Sciatic nerve (tissue), 2 donors: ENCODE data around the gene KRTAP4-16. TPM values are rescaled to one million over a fixed set of nuclear protein-coding genes. Genes with fewer than 3 reads are reported as not detected.
"Not testable (repeated sequence)": the region's sequence is repeated elsewhere in the genome, so short reads cannot be mapped to it uniquely, and the experiment has no call there.

Source experiments
- ATAC-seq: fragments of 200-7000 bp; cut with Tn5 transposase; one replicate; pipeline ENCODE4 v1.9.1; 2020; ENCODE audit warnings: mild to moderate bottlenecking, moderate library complexity
- DNase-seq: peaks from one replicate; pipeline ENCODE4 v3.0.0-alpha.2; 2020; ENCODE audit warnings: low spot score
- intact Hi-C: fragments of 100-400 bp; cut with DNase I; formaldehyde crosslinking; loops from one replicate; pipeline ENCODE4 v1.14.2; 2022
- total RNA-seq: library from RNA; stranded (reverse); fragmentation: NEBNext Ultra II Directional; extraction: Animal tissue kit (Norgen Biotek cat#: 25700); gene quantifications from one replicate; pipeline ENCODE4 v1.2.1, GENCODE V29; 2021
- donor health status: DM: no; HTN: no; CAD: no.
- donor health status: DM: no; HTN: no; CAD: no.

KRTAP4-16 gene
- total RNA-seq, result not detected

- ATAC-seq, result no peak
- intact Hi-C loops, result no loop called here
- no peak for DNase-seq
Observed at GRCh38 chr17:41101586-41102259, at the start of gene KRTAP4-16. Gene KRTAP4-16 (minus strand): TSS chr17:41102209. CDS start chr17:41102209, 0 bp downstream.

GRCh38 chr17:41151525-41151924 lies 49.5 kb upstream of the KRTAP4-16 start:
- intact Hi-C loops, result no loop called here
- DNase-seq (no peak), ATAC-seq (no peak)

- intact Hi-C loops, result no loop called here
- ATAC-seq, result no peak
- DNase-seq, result no peak
Observed at GRCh38 chr17:41150026-41150425, 48.0 kb upstream of the KRTAP4-16 start.

- ATAC-seq, result no peak
- intact Hi-C loops, result loop anchor here (2.0 to 10.0 kb wide), 2 partner anchors 65 to 95 kb away; partner anchors contain the start of gene KRTAP9-4
Observed at GRCh38 chr17:41149652-41149985, 47.6 kb upstream of the KRTAP4-16 start, which contains the start of gene KRTAP4-5. Gene KRTAP4-5 (minus strand): TSS chr17:41149825. CDS start chr17:41149767, 58 bp downstream.

GRCh38 chr17:41148971-41149651 lies 47.1 kb upstream of the KRTAP4-16 start:
- DNase-seq, ATAC-seq: not testable (repeated sequence)
- intact Hi-C loops, result loop anchor here (2.0 to 10.0 kb wide), 2 partner anchors 66 to 96 kb away; partner anchors contain the start of gene KRTAP9-4

More at GRCh38 chr17:41149652-41149985, 47.6 kb upstream of the KRTAP4-16 start, which contains the start of gene KRTAP4-5:
- no peak for DNase-seq

- intact Hi-C loops, result loop anchor here (2.0 to 10.0 kb wide), 2 partner anchors 67 to 97 kb away; partner anchors contain the start of gene KRTAP9-4
Observed at GRCh38 chr17:41147531-41148204, 45.7 kb upstream of the KRTAP4-16 start.

GRCh38 chr17:41145261-41145660 lies 43.3 kb upstream of the KRTAP4-16 start:
- intact Hi-C loops, result loop anchor here (10.0 kb wide), 1 partner anchor 100 kb away; the partner anchor contains the start of gene KRTAP9-4
- DNase-seq (no peak), ATAC-seq (no peak)

More at GRCh38 chr17:41147531-41148204, 45.7 kb upstream of the KRTAP4-16 start:
- ATAC-seq, result no peak
- DNase-seq, result no peak

GRCh38 chr17:41144846-41145245 lies 42.8 kb upstream of the KRTAP4-16 start:
- DNase-seq, result no peak
- ATAC-seq, result no peak
- intact Hi-C loops, result loop anchor here (10.0 kb wide), 1 partner anchor 100 kb away; the partner anchor contains the start of gene KRTAP9-4

GRCh38 chr17:41141361-41141760 lies 39.4 kb upstream of the KRTAP4-16 start:
- intact Hi-C loops, result loop anchor here (10.0 kb wide), 1 partner anchor 103 kb away; the partner anchor contains the start of gene KRTAP9-4
- ATAC-seq, result no peak
- no peak for DNase-seq

GRCh38 chr17:41140360-41141131 lies 38.5 kb upstream of the KRTAP4-16 start, which contains the start of gene KRTAP4-6:
Gene KRTAP4-6 (minus strand): TSS chr17:41140544. CDS start chr17:41140487, 57 bp downstream.
- DNase-seq, result no peak
- ATAC-seq, result no peak
- intact Hi-C loops, result loop anchor here (10.0 kb wide), 1 partner anchor 104 kb away; the partner anchor contains the start of gene KRTAP9-4

- intact Hi-C loops, result loop anchor here (10.0 kb wide), 1 partner anchor 105 kb away; the partner anchor contains the start of gene KRTAP9-4
- not testable (repeated sequence) for DNase-seq
Observed at GRCh38 chr17:41139865-41140264, 37.9 kb upstream of the KRTAP4-16 start.

GRCh38 chr17:41133880-41134735 lies 32.1 kb upstream of the KRTAP4-16 start:
- no peak for ATAC-seq

More at GRCh38 chr17:41139865-41140264, 37.9 kb upstream of the KRTAP4-16 start:
- ATAC-seq, result not testable (repeated sequence)

GRCh38 chr17:41131979-41132378 lies 30.0 kb upstream of the KRTAP4-16 start:
- no peak for ATAC-seq
- DNase-seq, result no peak
- intact Hi-C loops, result no loop called here

More at GRCh38 chr17:41133880-41134735, 32.1 kb upstream of the KRTAP4-16 start:
- no peak for DNase-seq
- intact Hi-C loops, result no loop called here

GRCh38 chr17:41127371-41127770 lies 25.4 kb upstream of the KRTAP4-16 start:
- ATAC-seq (no peak), DNase-seq (no peak)
- intact Hi-C loops, result no loop called here

GRCh38 chr17:41126412-41126811 lies 24.4 kb upstream of the KRTAP4-16 start:
- DNase-seq (no peak), ATAC-seq (no peak)
- intact Hi-C loops, result no loop called here

GRCh38 chr17:41125064-41125463 lies 23.1 kb upstream of the KRTAP4-16 start:
- intact Hi-C loops, result no loop called here
- ATAC-seq (no peak), DNase-seq (no peak)

GRCh38 chr17:41123991-41124371 lies 22.0 kb upstream of the KRTAP4-16 start, which contains the start of gene KRTAP4-12:
Gene KRTAP4-12 (minus strand): TSS chr17:41124182. CDS start chr17:41124122, 60 bp downstream.
- intact Hi-C loops, ATAC-seq, DNase-seq: not testable (repeated sequence)
